OCI-LY3 (cell line): ENCODE measurements around the gene POU6F2.

Experiments used
- H2AFZ ChIP-seq: fragments of 200-600, 300-600 bp; shearing (Covaris generic); 2 replicates; pipeline ENCODE4 v1.6.0; 2014; ENCODE audit warnings: antibody characterized with exemption, low read depth, low read length
- H3K27ac ChIP-seq: fragments of 200-600, 300-600 bp; sonication (generic); 2 replicates; pipeline ENCODE4 v1.5.1; 2014; ENCODE audit warnings: mild to moderate bottlenecking, low read length, moderate library complexity, mixed read lengths
- H3K27me3 ChIP-seq: fragments of 200-600, 300-600 bp; sonication (generic); 2 replicates; pipeline ENCODE4 v1.6.1; 2014; ENCODE audit warnings: low read depth, low read length, mixed read lengths
- H3K36me3 ChIP-seq: fragments of 200-600, 300-600 bp; sonication (generic); replicated peaks from 2 replicates; pipeline ENCODE3; 2014; ENCODE audit warnings: low read depth, low read length, mixed read lengths
- H3K4me1 ChIP-seq: fragments of 300-600, 200-600 bp; sonication (generic); 2 replicates; pipeline ENCODE4 v1.6.1; 2014; ENCODE audit warnings: low read length, mixed read lengths
- H3K4me2 ChIP-seq: fragments of 200-600, 300-600 bp; sonication (generic); 2 replicates; pipeline ENCODE4 v1.6.1; 2014; ENCODE audit warnings: low read length, mixed read lengths
- H3K4me3 ChIP-seq: fragments of 300-600, 200-600 bp; sonication (generic); 2 replicates; pipeline ENCODE4 v1.5.1; 2014; ENCODE audit warnings: antibody characterized with exemption, mild to moderate bottlenecking, low read length, moderate library complexity
- H3K79me2 ChIP-seq: fragments of 300-600, 200-600 bp; shearing (Covaris generic); 2 replicates; pipeline ENCODE4 v1.6.1; 2014; ENCODE audit warnings: mild to moderate bottlenecking, low read length, mixed read lengths
- H3K9ac ChIP-seq: fragments of 300-600, 200-600 bp; shearing (Covaris generic); 2 replicates; pipeline ENCODE4 v1.6.0; 2014; ENCODE audit warnings: mild to moderate bottlenecking, low read length, moderate library complexity
- H3K9me3 ChIP-seq: fragments of 200-600, 300-600 bp; shearing (Covaris generic); 2 replicates; pipeline ENCODE4 v1.6.1; 2014; ENCODE audit warnings: low read length, mixed read lengths; ENCODE audit not compliant: insufficient read depth
- H4K20me1 ChIP-seq: fragments of 200-600, 300-600 bp; sonication (generic); 2 replicates; pipeline ENCODE4 v1.6.1; 2016; ENCODE audit warnings: low read length, mixed read lengths; ENCODE audit not compliant: insufficient read depth
- CTCF ChIP-seq: fragments of 200-600, 300-600 bp; sonication (generic); IDR thresholded peaks from 2 replicates; pipeline ENCODE4 v1.5.1; 2014; ENCODE audit warnings: antibody characterized with exemption, low read length, low read depth
- EZH2phosphoT487 ChIP-seq: fragments of 200-600 bp; shearing (Covaris generic); IDR thresholded peaks from 2 replicates; pipeline ENCODE4 v1.6.1; 2018; ENCODE audit warnings: antibody characterized with exemption, mixed run types, low read depth

The POU6F2 gene

GRCh38 chr7:39428221-39428620 lies 450.5 kb downstream of the POU6F2 start:
- no peak overlapping the region for H3K4me2 ChIP-seq
- no peaks in the 10 kb centered on the region for H3K9me3 ChIP-seq
- peaks cover 21% of the 10 kb centered on the region for H3K4me1 ChIP-seq
- TF ChIP-seq EZH2phosphoT487 = no peak
- no peak for TF ChIP-seq CTCF
- H3K79me2 ChIP-seq = no peaks in the 10 kb centered on the region
- H2AFZ ChIP-seq = no peak overlapping the region
- no peaks in the 10 kb centered on the region for H4K20me1 ChIP-seq
- H3K4me3 ChIP-seq = no peak overlapping the region
- no peaks in the 10 kb centered on the region for H3K36me3 ChIP-seq
- no peak overlapping the region for H3K9ac ChIP-seq
- H3K27ac ChIP-seq = no peak overlapping the region
- H3K27me3 ChIP-seq = peaks cover 13% of the 10 kb centered on the region; the same call in 1 of the 2 replicates

GRCh38 chr7:39429421-39429820 lies 451.7 kb downstream of the POU6F2 start:
- Histone ChIP-seq H3K79me2 (no peaks in the 10 kb centered on the region), H3K4me3 (no peak overlapping the region), H3K9me3 (no peaks in the 10 kb centered on the region), H4K20me1 (no peaks in the 10 kb centered on the region), H3K4me1 (peaks cover 33% of the 10 kb centered on the region), H2AFZ (no peak overlapping the region), H3K27ac (no peak overlapping the region), H3K36me3 (no peaks in the 10 kb centered on the region), H3K9ac (no peak overlapping the region), H3K4me2 (no peak overlapping the region), H3K27me3 (peaks cover 20% of the 10 kb centered on the region)
- TF ChIP-seq EZH2phosphoT487 (no peak), CTCF (no peak)

- Histone ChIP-seq H3K36me3 (no peaks in the 10 kb centered on the region), H4K20me1 (no peaks in the 10 kb centered on the region), H3K9ac (no peak overlapping the region), H3K9me3 (no peaks in the 10 kb centered on the region), H2AFZ (no peak overlapping the region), H3K4me2 (no peak overlapping the region), H3K4me3 (no peak overlapping the region), H3K27me3 (peaks cover 20% of the 10 kb centered on the region), H3K4me1 (peaks cover 33% of the 10 kb centered on the region), H3K27ac (no peak overlapping the region), H3K79me2 (no peaks in the 10 kb centered on the region)
- TF ChIP-seq EZH2phosphoT487 (no peak), CTCF (no peak)
Observed at GRCh38 chr7:39430441-39430840, 452.7 kb downstream of the POU6F2 start.

- TF ChIP-seq EZH2phosphoT487 = no peak
- Histone ChIP-seq H3K4me3 (no peak overlapping the region), H3K79me2 (no peaks in the 10 kb centered on the region), H3K36me3 (no peaks in the 10 kb centered on the region), H3K4me1 (peaks cover 33% of the 10 kb centered on the region), H3K27me3 (peaks cover 23% of the 10 kb centered on the region), H3K9me3 (no peaks in the 10 kb centered on the region), H2AFZ (no peak overlapping the region), H3K27ac (no peak overlapping the region), H3K4me2 (no peak overlapping the region), H4K20me1 (no peaks in the 10 kb centered on the region), H3K9ac (no peak overlapping the region)
Observed at GRCh38 chr7:39430909-39431641, 453.4 kb downstream of the POU6F2 start.
